Measurements from ENCODE around the gene SLC39A10. TPM values are rescaled to one million over a fixed set of nuclear protein-coding genes. Genes with fewer than 3 reads are reported as not detected.

The SLC39A10 gene
- total RNA-seq, 1 donor from 2014 or later: 37.1 TPM

- peaks cover 23% of the 10 kb centered on the region for H3K4me1 Mint-ChIP-seq
- H3K36me3 Mint-ChIP-seq (ENCODE audit: low read depth): peaks cover 68% of the 10 kb centered on the region
- no peak overlapping the region for H3K4me3 Mint-ChIP-seq
- peaks cover 40% of the 10 kb centered on the region for H3K9me3 Mint-ChIP-seq
- no peaks in the 10 kb centered on the region for H3K27me3 Mint-ChIP-seq
- DNase-seq: no peak
- intact Hi-C loops (cut with micrococcal nuclease): no loop called here
- no peak overlapping the region for H3K27ac Mint-ChIP-seq
Measured at GRCh38 chr2:195695002-195695631, 38.1 kb downstream of the SLC39A10 start.

GRCh38 chr2:195696012-195696411 lies 39.0 kb downstream of the SLC39A10 start:
- no peak overlapping the region for H3K27ac Mint-ChIP-seq
- intact Hi-C loops (cut with micrococcal nuclease): no loop called here
- H3K36me3 Mint-ChIP-seq (ENCODE audit: low read depth): peaks cover 67% of the 10 kb centered on the region
- H3K27me3 Mint-ChIP-seq: no peaks in the 10 kb centered on the region
- H3K9me3 Mint-ChIP-seq: peaks cover 39% of the 10 kb centered on the region
- no peak for DNase-seq
- H3K4me1 Mint-ChIP-seq: peaks cover 23% of the 10 kb centered on the region
- H3K4me3 Mint-ChIP-seq: no peak overlapping the region

- H3K4me1 Mint-ChIP-seq: peaks cover 14% of the 10 kb centered on the region
- intact Hi-C loops (cut with micrococcal nuclease): no loop called here
- H3K27me3 Mint-ChIP-seq: no peaks in the 10 kb centered on the region
- H3K36me3 Mint-ChIP-seq (ENCODE audit: low read depth): peaks cover 60% of the 10 kb centered on the region
- H3K9me3 Mint-ChIP-seq: peaks cover 34% of the 10 kb centered on the region
- H3K4me3 Mint-ChIP-seq: no peak overlapping the region
- H3K27ac Mint-ChIP-seq: no peak overlapping the region
- DNase-seq: no peak
Measured at GRCh38 chr2:195697681-195698220, 40.7 kb downstream of the SLC39A10 start.

DNA sequence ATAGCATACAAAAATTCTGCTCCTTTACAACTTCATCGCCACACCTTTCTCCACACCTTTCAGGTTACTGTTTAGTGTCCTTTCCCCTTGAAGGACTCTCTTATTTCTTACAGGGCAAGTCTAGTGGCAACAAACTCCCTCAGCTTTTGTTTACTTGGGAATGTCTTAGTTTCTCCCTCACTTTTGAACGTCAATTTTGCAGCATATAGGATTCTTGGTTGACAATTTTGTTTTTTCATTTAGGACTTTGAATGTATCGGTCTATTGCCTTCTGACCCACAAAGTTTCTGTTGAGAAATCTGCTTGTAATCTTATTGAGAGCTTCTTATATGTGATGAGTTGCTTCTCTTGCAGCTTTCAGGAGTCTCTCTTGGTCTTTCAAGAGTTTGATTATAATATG lies 43.5 kb downstream of the SLC39A10 start:
- Mint-ChIP-seq H3K27me3 (no peaks in the 10 kb centered on the region), H3K4me1 (peaks cover 7% of the 10 kb centered on the region), H3K9me3 (peaks cover 28% of the 10 kb centered on the region), H3K4me3 (no peak overlapping the region), H3K27ac (no peak overlapping the region), H3K36me3 (ENCODE audit: low read depth) (peaks cover 42% of the 10 kb centered on the region)
- no peak for DNase-seq
- intact Hi-C loops (cut with micrococcal nuclease): no loop called here

GRCh38 chr2:195706161-195706900 lies 49.3 kb downstream of the SLC39A10 start:
- H3K9me3 Mint-ChIP-seq: peaks cover under 1% of the 10 kb centered on the region
- peaks cover 29% of the 10 kb centered on the region for H3K36me3 Mint-ChIP-seq (ENCODE audit: low read depth)
- H3K4me1 Mint-ChIP-seq: no peaks in the 10 kb centered on the region
- H3K27me3 Mint-ChIP-seq: no peaks in the 10 kb centered on the region
- H3K27ac Mint-ChIP-seq: no peak overlapping the region
- H3K4me3 Mint-ChIP-seq: no peak overlapping the region
- intact Hi-C loops (cut with micrococcal nuclease): no loop called here
- no peak for DNase-seq

DNA sequence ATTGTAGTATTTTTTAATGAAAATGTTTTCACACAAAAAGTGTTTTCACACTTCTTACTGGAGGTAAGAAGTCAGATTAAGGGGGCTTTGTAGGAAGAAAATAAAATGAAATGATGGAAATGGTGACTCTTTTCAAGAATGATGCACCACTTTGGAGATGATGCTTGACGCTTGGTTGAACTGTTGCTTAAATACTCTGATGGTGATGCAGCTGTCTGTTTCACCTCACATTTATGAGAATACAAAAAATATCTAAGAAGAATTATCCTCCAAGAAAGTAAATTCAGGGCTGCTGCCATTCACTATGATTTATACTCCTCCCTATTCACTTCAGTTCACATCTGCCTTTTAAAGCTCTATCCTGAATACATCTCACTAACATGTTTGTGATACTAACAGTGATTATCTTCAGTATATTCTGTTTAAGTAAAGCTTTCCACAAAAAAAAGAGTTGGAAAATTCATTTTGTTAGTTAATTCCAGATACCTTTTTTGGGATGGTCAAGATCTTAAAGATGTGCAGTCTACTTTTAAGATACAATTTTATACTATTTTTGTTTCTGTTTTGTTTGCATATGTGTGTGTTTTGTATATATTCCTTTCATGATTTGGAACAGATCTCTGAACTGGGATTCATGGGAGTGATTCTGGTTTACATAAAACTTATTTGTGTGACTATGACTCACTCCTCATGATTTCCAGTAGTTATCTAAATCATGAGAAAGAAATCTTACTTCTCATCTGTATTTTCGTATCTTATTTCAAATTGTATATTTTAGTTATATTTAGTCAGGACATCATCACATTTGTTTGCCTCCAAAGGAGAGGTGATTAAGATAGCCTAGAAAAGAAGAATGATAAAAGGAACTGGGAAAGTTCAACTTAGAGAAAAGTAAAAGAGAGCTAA lies 53.1 kb downstream of the SLC39A10 start:
- Mint-ChIP-seq H3K27ac (no peak overlapping the region), H3K9me3 (no peaks in the 10 kb centered on the region), H3K36me3 (ENCODE audit: low read depth) (peaks cover 42% of the 10 kb centered on the region), H3K27me3 (no peaks in the 10 kb centered on the region), H3K4me1 (no peaks in the 10 kb centered on the region), H3K4me3 (no peak overlapping the region)
- DNase-seq: no peak
- intact Hi-C loops (cut with micrococcal nuclease): no loop called here

DNA sequence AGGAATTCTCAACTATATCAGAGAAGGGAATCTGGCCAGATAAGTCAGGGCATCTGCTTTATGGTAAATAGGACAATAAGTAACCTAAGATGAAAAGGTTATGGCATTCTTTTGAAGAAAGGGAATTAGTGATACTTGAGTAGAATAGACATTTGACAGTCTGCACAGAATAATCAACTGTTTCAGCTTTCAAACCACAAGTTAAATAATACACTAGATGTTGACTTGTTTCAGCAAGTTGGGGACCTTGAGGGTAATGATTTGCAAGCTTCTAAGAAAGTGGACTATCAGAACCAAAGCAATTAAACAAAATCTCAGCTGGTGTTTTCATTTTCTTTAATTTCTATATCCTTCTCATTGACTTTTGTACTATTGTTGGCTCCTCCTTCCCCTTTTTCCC lies 54.5 kb downstream of the SLC39A10 start:
- peaks cover 50% of the 10 kb centered on the region for H3K36me3 Mint-ChIP-seq (ENCODE audit: low read depth)
- no peak overlapping the region for H3K4me3 Mint-ChIP-seq
- H3K4me1 Mint-ChIP-seq: no peaks in the 10 kb centered on the region
- no peak for DNase-seq
- intact Hi-C loops (cut with micrococcal nuclease): no loop called here
- H3K9me3 Mint-ChIP-seq: no peaks in the 10 kb centered on the region
- no peaks in the 10 kb centered on the region for H3K27me3 Mint-ChIP-seq
- no peak overlapping the region for H3K27ac Mint-ChIP-seq

DNA sequence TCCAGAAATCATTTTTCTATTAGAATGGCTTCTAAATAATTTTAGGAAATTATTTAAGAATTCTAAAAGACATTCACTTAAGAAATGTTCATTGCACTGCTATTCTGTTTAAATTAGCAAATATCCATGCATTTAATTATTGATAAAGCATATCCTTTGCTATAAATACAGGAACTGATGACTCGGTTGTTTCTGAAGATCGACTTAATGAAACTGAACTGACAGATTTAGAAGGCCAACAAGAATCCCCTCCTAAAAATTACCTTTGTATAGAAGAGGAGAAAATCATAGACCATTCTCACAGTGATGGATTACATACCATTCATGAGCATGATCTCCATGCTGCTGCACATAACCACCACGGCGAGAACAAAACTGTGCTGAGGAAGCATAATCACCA lies 59.4 kb downstream of the SLC39A10 start:
- intact Hi-C loops (cut with micrococcal nuclease): no loop called here
- Mint-ChIP-seq H3K27me3 (no peaks in the 10 kb centered on the region), H3K4me3 (no peak overlapping the region), H3K36me3 (ENCODE audit: low read depth) (peaks cover 60% of the 10 kb centered on the region), H3K9me3 (no peaks in the 10 kb centered on the region), H3K27ac (no peak overlapping the region), H3K4me1 (peaks cover 4% of the 10 kb centered on the region)
- DNase-seq: no peak

GRCh38 chr2:195721042-195721441 lies 64.0 kb downstream of the SLC39A10 start:
- H3K4me3 Mint-ChIP-seq: no peak overlapping the region
- no peak overlapping the region for H3K27ac Mint-ChIP-seq
- intact Hi-C loops (cut with micrococcal nuclease): no loop called here
- H3K27me3 Mint-ChIP-seq: no peaks in the 10 kb centered on the region
- no peaks in the 10 kb centered on the region for H3K9me3 Mint-ChIP-seq
- peaks cover 41% of the 10 kb centered on the region for H3K36me3 Mint-ChIP-seq (ENCODE audit: low read depth)
- DNase-seq: no peak
- H3K4me1 Mint-ChIP-seq: peaks cover 5% of the 10 kb centered on the region

- no peak for DNase-seq
- Mint-ChIP-seq H3K4me1 (peaks cover 5% of the 10 kb centered on the region), H3K4me3 (no peak overlapping the region), H3K9me3 (no peaks in the 10 kb centered on the region), H3K36me3 (ENCODE audit: low read depth) (peaks cover 32% of the 10 kb centered on the region), H3K27me3 (no peaks in the 10 kb centered on the region), H3K27ac (no peak overlapping the region)
- intact Hi-C loops (cut with micrococcal nuclease): no loop called here
Measured at GRCh38 chr2:195722075-195722474, 65.0 kb downstream of the SLC39A10 start.

DNA sequence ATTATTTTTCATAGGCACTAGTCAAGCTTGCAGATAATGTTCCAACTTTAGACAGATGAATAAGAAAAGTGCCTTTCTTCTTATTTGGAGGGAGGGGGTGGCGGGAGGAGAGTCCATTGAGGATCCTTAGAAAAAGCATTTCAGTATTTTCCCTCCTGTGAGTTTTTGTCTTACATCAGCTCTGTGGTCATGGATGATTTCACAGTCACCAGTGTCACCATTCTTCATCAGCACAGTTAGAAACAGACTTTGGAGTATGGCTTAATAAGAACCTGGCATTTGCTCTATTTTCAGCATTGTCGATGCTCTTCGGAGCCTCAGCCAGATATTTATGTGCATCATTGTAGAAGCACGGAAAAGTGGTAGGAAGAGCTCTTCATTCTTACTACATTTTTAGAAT lies 70.1 kb downstream of the SLC39A10 start:
- no peak overlapping the region for H3K4me3 Mint-ChIP-seq
- no peak overlapping the region for H3K27ac Mint-ChIP-seq
- H3K36me3 Mint-ChIP-seq (ENCODE audit: low read depth): peaks cover 34% of the 10 kb centered on the region
- H3K27me3 Mint-ChIP-seq: no peaks in the 10 kb centered on the region
- intact Hi-C loops (cut with micrococcal nuclease): no loop called here
- peaks cover 15% of the 10 kb centered on the region for H3K9me3 Mint-ChIP-seq
- DNase-seq: no peak
- peaks cover 2% of the 10 kb centered on the region for H3K4me1 Mint-ChIP-seq

DNA sequence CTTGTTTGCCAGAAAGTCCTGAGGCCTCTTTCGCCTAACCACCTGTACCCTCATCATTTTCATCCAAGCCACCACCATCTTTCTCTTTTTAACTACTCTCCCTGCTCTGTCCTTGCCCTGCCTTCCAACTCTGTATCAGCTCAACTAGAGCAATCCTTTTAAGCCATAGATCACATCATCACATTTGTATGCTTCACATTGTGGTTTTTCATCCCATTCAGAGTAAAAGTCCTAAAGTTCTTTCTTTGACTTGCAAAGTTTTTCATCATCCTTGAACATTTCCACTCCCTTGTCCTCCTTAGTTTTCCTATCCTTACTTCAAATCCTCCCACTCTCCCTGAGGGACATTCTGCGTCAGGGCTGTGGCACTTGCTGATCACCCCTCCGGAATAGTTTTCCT lies 73.9 kb downstream of the SLC39A10 start:
- Mint-ChIP-seq H3K4me1 (peaks cover 4% of the 10 kb centered on the region), H3K9me3 (peaks cover 18% of the 10 kb centered on the region), H3K36me3 (ENCODE audit: low read depth) (peaks cover 44% of the 10 kb centered on the region), H3K27me3 (no peaks in the 10 kb centered on the region), H3K4me3 (no peak overlapping the region), H3K27ac (no peak overlapping the region)
- DNase-seq: no peak
- intact Hi-C loops (cut with micrococcal nuclease): no loop called here

- Mint-ChIP-seq H3K9me3 (peaks cover 18% of the 10 kb centered on the region), H3K27me3 (no peaks in the 10 kb centered on the region), H3K4me1 (peaks cover 4% of the 10 kb centered on the region), H3K4me3 (no peak overlapping the region), H3K36me3 (ENCODE audit: low read depth) (peaks cover 46% of the 10 kb centered on the region), H3K27ac (no peak overlapping the region)
- intact Hi-C loops (cut with micrococcal nuclease): no loop called here
- DNase-seq: no peak
Measured at GRCh38 chr2:195732574-195732973, 75.5 kb downstream of the SLC39A10 start.

GRCh38 chr2:195733831-195734230 lies 76.8 kb downstream of the SLC39A10 start:
- Mint-ChIP-seq H3K4me1 (peaks cover 4% of the 10 kb centered on the region), H3K27ac (no peak overlapping the region), H3K36me3 (ENCODE audit: low read depth) (peaks cover 47% of the 10 kb centered on the region), H3K27me3 (no peaks in the 10 kb centered on the region), H3K9me3 (peaks cover 18% of the 10 kb centered on the region), H3K4me3 (no peak overlapping the region)
- intact Hi-C loops (cut with micrococcal nuclease): no loop called here
- no peak for DNase-seq
